HG03039 (cell line): ENCODE measurements around the gene RGL1.
A peak's percentile ranks its signal among the peaks of the same experiment; 100 is the strongest.
"Not testable (repeated sequence)": the region's sequence is repeated elsewhere in the genome, so short reads cannot be mapped to it uniquely, and the experiment has no call there.

Source experiments
- ATAC-seq: cut with Tn5 transposase; IDR thresholded peaks from one replicate; pipeline ENCODE4 v1.9.1; 2021; ENCODE audit warnings: mild to moderate bottlenecking, moderate library complexity; ENCODE audit not compliant: unreplicated experiment

RGL1 gene

DNA sequence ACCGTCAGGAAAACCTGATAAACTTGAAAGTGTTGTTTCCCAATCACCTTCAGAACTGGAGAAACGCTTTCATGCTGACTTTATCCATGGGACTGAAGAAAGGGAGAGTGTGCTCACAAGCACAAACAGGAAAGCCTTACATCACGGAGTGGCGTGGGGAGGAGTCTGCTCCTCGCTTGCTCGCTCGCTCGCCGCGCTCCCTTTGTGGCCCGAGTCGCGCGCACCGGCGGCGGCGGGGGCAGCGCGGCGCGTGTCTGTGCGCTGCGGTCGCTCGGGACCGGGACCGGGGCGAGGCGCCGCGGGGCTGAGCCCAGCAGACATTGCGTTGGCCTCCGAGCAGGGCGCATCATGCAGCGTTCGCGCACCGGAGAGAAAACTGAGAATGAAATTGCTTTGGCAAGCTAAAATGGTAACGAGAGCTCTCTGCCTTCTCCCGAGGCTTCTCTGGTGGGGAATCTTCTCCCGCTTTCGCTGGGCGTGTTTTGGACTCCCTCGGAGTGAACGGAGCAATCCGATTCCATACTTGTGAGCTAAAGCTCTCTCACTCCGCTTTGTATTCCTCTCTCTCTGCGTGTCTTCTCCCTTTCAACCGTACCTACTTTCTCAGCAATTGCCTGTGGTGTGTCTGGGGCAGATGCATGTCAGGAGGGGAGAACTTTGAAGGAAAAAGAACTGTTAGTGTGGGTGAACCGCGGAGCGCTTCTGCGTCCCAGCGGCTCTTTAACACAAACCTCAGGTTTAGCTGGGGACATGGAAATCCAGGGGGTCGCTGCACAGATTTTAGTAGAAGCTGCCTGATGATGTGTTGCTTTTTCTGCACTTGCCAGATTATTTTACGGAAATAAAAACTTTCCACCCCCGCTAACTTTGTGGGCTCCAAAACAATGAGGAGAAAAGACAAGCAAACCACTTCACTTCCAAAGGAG lies at the start of gene RGL1:
TSS of gene RGL1 (plus strand) at position 205 of the 926 bp plus-strand sequence. CDS start at position 383, 178 bp downstream.
- ATAC-seq, result peak; percentile 55

DNA sequence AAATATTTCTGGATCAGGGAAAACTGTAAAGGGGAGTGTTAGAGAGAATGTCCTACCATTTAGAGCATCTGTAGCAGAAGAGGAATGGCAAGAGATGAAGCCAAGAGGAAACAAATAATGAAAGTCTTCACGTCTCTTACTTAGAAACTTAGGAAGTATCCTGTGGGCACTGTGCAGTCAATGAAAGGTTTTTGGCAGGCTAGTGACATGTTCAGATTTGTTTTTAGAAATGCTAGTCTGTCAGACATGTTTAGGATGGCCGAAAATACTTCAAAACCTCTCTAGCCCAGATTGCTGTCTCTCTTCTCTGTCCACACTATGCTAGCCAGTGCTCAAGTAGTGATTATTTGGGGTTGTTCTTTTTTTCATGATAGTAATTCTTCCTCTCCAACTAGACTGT lies 48.6 kb upstream of the RGL1 start:
- ATAC-seq, result no peak

DNA sequence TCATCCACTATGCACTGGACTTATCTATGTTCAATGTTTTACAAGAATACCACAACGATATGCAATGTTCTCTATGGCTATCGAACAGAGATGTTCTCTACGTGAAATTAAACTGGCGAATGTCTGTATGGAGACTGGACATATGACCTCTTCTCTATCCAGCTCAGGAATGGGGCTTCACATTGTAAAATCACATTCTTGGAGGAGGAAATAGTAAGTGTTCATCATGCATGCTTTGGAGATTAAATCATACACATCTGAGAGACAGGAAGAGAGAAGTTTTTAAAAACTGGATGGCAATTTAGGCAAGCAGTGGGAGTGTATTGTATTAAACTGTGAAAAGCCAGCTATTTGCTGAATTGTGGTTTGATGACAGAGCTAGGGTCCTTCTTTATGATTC lies 47.9 kb upstream of the RGL1 start:
- no peak for ATAC-seq

DNA sequence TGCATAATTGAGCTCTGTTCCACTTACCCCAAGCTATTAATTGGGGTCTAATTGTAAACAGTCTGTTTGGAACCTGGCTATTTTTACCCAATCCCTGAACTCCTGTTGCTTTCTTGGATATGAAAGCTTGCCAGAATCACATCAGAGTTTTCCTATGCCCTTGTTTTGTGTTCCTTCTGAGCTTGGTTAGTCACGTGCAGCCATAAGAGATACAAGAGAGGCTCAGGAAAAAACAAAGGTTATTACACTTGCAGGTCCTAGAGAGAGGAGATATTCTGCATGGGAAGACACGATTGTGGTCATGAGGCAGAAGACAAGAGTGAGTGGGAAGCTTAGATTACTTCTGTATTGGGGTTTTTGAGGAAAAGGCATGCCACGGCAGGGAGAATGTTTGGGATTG lies 46.0 kb upstream of the RGL1 start:
- no peak for ATAC-seq

DNA sequence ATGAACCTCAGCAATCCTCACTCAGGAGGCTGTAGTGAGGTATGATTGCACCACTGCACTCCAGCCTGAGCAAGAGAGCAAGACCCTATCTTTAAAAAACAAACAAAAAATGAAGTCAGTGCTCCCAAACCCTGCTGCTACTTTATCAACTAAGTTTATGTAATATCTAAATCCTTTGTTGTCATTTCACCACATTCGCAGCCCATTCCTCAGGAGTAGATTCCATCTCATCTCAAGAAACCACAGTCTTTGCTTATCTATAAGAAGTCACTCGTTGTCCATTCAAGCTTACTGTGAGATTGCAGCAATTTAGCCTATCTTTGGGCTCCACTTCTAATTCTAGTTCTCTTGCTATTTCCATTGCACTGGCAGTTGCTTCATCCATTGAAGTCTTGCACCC lies 44.3 kb upstream of the RGL1 start:
- no peak for ATAC-seq

DNA sequence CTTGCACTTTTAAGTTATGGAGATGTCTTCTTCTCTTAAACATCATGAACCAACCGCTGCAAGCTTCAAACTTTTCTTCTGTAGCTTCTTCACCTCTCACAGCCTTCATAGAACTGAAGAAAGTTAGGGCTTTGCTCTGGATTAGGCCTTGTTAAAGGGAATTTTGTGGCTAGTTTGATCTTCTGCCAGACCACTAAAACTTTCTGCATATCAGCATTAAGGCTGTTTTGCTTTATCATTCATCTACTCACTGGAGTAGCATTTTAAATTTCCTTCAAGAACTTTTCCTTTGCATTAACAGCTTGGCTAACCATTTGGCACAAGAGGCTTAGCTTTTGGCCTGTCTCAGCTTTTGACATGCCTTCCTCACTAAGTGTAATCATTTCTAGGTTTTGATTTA lies 43.0 kb upstream of the RGL1 start:
- ATAC-seq, result no peak

DNA sequence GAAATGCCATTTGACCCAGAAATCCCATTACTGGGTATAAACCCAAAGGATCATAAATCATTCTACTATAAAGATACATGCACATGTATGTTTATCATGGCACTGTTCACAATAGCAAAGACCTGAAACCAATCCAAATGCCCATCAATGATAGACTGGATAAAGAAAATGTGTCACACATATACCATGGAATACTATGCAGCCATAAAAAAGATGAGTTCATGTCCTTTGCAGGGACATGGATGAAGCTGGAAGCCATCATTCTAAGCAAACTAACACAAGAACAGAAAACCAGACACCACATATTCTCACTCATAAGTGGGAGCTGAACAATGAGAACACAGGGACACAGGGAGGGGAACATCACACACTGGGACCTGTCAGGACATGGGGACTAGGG lies 42.1 kb upstream of the RGL1 start:
- not testable (repeated sequence) for ATAC-seq

DNA sequence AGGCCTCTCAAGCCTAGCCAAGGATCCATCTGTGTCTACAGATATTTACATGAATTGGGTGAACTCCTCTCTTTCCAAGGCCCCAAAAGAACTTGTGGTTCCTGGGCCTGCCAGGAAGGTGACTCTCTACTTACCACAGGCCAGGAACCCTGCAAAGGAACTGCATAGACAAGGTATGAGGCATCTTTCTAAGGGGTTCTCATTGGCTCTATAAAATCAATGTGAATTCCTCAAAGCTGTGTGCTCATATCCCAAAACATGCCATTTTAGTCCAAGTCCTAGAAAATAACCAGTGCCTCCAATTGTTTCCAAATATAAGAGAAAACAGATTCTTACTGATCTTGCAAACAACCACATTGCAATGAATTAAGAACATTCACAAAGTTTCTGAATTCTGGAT lies 39.9 kb upstream of the RGL1 start:
- ATAC-seq, result no peak

DNA sequence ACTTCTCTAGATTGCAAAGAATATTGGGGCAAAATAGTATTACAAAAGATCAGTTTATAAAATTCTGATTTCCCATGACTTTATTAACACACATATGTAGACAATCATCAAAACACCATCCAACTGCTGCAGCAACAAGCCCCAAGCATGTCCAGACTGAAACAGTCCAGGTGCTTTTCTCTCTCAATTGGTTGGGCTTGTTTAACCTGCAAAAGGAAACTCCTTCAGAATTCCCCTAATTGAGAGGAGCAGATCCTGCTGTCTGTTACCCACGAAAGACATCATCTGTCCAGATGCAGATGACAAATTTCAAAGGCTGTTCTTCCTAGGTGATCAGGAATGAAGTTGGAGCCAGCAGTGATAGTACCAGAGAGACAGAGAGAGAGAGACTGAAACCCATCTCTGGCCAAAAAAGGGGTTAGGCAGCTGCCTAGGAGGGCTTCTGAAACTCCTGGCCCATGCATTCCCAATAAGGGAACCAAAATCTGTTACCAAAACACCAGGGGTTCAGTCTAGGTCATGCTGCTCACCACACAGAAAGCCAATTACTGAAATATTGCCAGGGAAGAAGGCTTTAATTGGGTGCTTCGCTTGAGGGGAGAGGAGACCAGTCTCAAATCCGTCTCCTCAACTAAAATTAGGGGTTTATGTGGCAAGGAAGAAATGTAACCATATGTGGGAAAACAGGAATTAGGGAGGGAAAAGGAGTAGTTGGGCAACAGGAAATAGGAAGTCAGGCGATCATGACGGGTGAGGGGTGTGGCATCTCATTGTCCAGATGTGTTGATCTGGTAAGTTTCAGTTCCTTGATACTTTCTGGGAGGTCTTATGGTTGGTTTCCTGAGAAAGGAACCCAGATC lies 34.7 kb upstream of the RGL1 start:
- no peak for ATAC-seq

DNA sequence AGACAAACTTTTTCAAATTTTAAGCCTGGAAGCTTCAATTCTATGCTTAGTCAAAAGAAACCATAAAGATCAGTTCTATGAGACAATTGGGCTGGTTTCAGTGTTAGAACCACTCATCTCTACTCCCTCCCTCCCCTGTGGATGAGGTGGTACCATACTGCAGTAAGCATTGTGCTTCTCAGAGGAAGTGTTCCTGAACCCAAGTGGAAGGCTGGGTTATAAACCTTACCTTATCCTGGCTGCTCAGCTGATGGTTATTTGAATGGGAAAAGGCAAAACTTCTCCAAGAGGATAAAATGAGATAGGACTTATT lies 34.1 kb upstream of the RGL1 start:
- ATAC-seq, result no peak

DNA sequence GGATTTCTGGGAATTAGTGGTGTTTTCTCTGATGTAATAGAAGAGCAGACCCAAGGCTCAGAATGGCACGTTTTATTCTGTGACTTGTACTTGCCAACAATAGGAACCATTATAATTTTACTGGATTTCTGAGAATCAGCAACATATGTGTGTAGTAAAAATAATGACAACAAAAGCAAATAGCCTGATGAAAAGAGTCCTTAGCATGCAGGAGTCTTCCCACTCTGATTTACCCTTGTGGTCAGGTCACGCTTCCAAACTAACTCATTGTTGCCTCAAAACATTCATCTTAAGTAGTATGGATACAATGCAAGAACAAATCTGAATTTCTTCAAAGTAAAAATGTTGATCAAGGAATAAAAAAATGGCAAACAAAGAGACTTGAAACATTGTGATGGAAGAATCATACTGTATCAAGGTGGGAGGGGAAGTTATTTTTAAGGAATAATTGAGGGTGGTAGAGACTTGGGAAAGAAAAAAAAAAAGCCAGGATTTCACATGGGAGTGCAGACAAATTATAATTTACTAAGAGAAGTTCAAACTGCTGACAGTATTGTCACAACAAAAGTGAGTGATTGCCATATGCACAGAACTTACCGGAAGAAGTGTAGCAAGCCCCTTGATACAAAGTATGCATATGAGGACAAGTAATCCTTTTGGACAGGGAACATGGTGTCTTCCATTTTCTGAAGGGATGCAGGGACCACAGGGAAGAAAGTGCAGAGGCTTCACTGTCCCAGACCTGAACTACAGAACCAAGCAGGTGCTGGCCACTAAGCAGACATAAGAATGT lies 31.2 kb upstream of the RGL1 start:
- ATAC-seq, result no peak

DNA sequence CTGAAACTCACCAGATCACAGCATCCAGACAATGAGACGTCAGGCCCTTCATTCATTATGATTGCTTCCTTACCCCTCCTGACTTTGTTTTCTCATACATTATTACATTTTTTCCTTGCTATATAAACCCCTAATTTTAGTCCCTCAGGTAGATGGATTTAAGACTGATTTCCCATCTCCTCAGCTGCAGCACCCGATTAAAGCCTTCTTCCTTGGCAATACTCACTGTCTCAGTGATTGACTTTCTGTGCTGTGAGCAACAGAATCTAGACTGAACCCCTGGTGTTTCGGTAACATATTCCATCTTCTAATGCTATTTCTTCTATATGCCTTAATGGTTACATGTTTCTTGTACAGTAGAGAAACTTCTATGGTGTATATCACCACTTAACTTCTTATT lies 30.0 kb upstream of the RGL1 start:
- no peak for ATAC-seq

DNA sequence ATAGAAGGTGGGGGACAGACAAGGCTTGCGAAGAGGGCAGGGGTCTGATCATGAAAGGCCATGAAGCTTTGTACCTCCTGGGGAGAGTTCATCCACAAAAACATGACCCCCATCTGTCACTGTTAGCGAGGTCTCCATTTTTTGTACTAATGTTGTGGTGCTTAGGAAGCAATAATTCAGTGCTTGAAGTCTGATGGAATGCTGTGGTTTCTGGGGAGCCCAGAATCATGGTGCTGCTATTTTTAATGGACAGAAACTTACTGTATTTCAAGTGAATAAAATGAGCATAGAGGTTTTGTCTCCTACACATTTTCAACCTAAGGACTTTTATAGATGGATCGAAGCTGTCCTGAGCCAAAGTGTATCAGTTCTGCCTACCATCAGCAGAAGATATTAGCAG lies 28.2 kb upstream of the RGL1 start:
- no peak for ATAC-seq

DNA sequence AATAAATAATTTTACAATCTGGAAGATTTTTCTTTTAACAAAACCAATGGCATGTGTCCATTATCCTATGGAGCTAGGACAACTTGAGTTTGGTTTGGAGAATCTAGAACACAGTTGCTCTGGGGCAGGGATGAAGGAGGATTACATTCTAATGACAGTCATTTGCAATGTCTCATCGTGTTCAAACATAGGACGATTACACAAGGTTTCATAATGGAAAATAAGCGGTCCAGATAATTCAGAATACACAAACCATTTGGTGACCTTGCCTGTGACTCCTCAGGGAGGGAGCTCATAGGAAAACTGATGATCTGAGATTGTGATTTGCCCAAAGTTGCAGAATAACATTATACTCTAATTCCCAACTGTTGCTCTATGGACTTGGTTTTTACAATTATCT lies 27.6 kb upstream of the RGL1 start:
- ATAC-seq, result no peak

DNA sequence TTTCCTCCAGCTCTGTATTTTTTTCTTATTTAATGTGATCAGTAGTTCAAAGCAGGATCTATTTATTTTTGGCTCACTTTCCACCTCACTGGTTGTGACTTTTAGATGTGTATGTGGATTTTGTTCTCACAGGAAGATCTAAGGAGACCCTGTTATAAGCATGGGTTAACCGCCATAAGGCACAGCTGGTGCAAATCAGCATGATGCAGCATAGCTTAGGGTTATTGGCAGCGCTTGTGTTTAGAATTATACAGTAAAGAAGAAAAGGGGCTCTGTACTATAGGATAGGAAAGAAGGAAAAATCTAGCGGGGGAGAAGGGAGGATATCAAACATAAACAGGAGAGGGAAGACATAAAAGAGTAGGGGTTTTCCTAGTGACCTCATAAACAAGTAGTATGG lies 26.9 kb upstream of the RGL1 start:
- ATAC-seq, result no peak

DNA sequence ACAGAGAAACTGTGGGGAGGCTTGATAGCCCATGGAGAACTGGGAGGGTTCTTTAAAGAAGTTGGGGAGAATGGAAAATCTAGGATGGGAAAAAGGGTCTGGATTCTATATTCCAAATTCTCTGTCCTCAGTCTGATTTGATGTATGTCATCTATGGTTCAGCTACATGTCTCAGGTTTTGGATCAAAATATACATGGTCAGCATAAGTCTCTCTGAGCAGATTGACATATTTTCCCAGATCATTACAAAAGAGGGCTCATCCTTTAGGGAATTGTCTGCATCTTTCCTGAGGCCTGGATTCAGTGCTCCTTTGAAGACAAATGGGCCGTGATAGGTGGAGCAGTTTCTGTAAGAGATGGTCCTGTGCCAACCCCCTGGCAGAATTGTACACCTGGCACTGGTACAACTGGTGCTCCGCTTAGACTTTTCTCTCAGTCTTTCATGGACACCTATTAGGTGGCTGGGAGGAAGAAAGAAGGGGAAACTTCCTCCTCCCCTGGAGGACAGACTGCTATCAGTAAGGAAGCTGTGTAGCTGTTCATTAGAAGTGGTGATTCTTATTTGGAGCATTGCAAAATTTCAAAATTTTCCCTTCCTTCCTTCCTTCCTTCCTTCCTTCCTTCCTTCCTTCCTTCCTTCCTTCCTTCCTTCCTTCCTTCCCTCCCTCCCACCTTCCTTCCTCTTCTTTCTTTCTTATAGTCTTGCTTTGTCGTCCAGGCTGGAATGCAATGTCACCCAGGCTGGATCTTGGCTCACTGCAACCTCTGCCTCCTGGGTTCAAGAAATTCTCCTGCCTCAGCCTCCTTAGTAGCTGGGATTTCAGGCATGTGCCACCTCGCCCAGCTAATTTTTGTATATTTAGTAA lies 26.1 kb upstream of the RGL1 start:
- ATAC-seq, result no peak

DNA sequence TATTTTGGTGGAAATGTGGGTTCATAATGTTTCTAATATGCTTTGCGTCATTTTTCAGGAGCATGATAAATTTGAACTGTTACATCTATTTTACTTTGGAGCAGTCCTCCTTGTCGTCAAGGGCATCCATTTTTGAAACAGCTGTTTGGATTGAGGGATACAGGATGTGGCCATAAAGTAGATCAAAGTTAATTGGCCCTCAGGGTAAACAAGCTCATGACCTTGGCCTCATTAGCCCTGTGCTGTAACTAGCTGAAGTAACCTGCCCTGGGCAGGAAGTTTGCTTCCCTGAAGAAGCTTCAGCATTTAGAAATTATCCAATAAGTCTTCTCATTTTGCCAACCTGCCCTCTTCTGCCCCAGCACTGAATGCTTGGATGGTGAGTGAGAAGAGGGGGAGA lies 24.8 kb upstream of the RGL1 start:
- no peak for ATAC-seq

DNA sequence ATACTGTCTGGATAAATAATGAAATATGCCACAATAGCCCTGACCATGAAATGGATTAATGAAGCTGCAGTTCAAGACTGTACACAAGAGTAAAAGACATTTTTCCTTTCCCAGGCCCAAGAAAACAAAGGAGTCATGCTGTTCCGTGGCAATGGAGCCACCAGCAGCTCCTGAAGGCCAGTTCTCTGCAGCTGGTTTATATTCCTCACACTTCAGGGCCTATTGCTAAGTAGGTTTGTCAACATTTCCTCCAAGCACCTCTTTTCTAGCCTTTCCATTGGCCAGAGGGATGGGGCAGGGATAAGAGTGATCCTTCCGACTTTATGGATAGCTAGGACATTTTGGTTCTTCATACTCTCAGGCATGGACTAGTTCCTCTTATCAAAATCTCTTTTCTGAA lies 24.2 kb upstream of the RGL1 start:
- ATAC-seq, result no peak

DNA sequence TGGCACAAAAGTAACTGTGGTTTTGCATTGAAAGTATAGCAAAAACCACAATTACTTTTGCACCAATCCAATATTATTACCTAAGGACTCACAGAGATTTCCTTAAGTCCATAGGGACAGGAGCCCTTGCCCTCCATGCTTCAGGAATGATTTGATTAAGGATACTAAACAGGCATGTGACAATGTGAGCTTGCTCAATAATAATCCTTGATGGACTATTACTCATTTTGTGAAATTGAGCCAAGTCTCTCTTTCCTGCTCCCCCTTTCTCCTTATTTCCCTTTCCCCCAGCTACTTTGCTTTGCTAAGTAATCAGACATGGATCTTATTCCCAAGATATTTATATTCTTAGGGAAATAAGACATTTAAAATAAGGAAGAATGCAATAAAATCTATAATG lies 21.6 kb upstream of the RGL1 start:
- ATAC-seq, result no peak
